ENCODE measurements around the gene TMEM234. TPM values are rescaled to one million over a fixed set of nuclear protein-coding genes. Genes with fewer than 3 reads are reported as not detected.

Gene TMEM234
- total RNA-seq, 2 donors from 2014 or later: 35.1 to 35.5 TPM

GRCh38 chr1:32256473-32257226 is 34.5 kb upstream of the TMEM234 start:
- Histone ChIP-seq H3K27me3 (ENCODE audit: control insufficient read depth, insufficient read depth, low read length, poor library complexity, severe bottlenecking) (no peaks in the 10 kb centered on the region), H3K27ac (ENCODE audit: low read depth, low read length) (no peak overlapping the region), H3K4me1 (ENCODE audit: control insufficient read depth, insufficient read depth, low read length) (no peaks in the 10 kb centered on the region), H3K4me3 (ENCODE audit: low read length) (no peak overlapping the region), H3K9me3 (ENCODE audit: control insufficient read depth, low read length) (no peaks in the 10 kb centered on the region), H3K36me3 (ENCODE audit: control insufficient read depth, insufficient read depth, low read length) (no peaks in the 10 kb centered on the region), H3K9ac (ENCODE audit: extremely low read depth, low read length, poor library complexity, severe bottlenecking) (no peak overlapping the region)
- no peak for DNase-seq
- 86 to 92% methylated on average over 8 to 9 of the region's 9 CpGs for WGBS, 2 experiments (ENCODE audit: insufficient coverage in 1 of 2, insufficient read length in 1 of 2)
- H3K4me3 Mint-ChIP-seq: no peak overlapping the region
- no peak for TF ChIP-seq CTCF (conservative IDR thresholded peaks at IDR 0.05)
- no peaks in the 10 kb centered on the region for H3K9me3 Mint-ChIP-seq
- no peaks in the 10 kb centered on the region for H3K27me3 Mint-ChIP-seq (ENCODE audit: insufficient read depth)
- H3K4me1 Mint-ChIP-seq: no peaks in the 10 kb centered on the region
- H3K36me3 Mint-ChIP-seq (ENCODE audit: low read depth): no peaks in the 10 kb centered on the region
- H3K27ac Mint-ChIP-seq: no peak overlapping the region

GRCh38 chr1:32255072-32256071 is 33.2 kb upstream of the TMEM234 start:
- Mint-ChIP-seq H3K4me3 (no peak overlapping the region), H3K27ac (no peak overlapping the region), H3K36me3 (ENCODE audit: low read depth) (no peaks in the 10 kb centered on the region), H3K27me3 (ENCODE audit: insufficient read depth) (no peaks in the 10 kb centered on the region), H3K4me1 (no peaks in the 10 kb centered on the region), H3K9me3 (no peaks in the 10 kb centered on the region)
- H3K4me3 ChIP-seq (ENCODE audit: low read length): no peak overlapping the region
- H3K36me3 ChIP-seq (ENCODE audit: control insufficient read depth, insufficient read depth, low read length): no peaks in the 10 kb centered on the region
- no peak overlapping the region for H3K27ac ChIP-seq (ENCODE audit: low read depth, low read length)
- H3K9ac ChIP-seq (ENCODE audit: extremely low read depth, low read length, poor library complexity, severe bottlenecking): no peak overlapping the region
- H3K4me1 ChIP-seq (ENCODE audit: control insufficient read depth, insufficient read depth, low read length): no peaks in the 10 kb centered on the region
- TF ChIP-seq CTCF (conservative IDR thresholded peaks at IDR 0.05): no peak
- no peaks in the 10 kb centered on the region for H3K9me3 ChIP-seq (ENCODE audit: control insufficient read depth, low read length)
- 96 to 97% methylated on average over 6 to 10 of the region's 10 CpGs for WGBS, 2 experiments (ENCODE audit: insufficient coverage in 1 of 2, insufficient read length in 1 of 2)
- no peak for DNase-seq
- H3K27me3 ChIP-seq (ENCODE audit: control insufficient read depth, insufficient read depth, low read length, poor library complexity, severe bottlenecking): no peaks in the 10 kb centered on the region

- H3K9ac ChIP-seq (ENCODE audit: extremely low read depth, low read length, poor library complexity, severe bottlenecking): no peak within 1 kb of the TSS
Measured at GRCh38 chr1:32250893-32251716, 29.0 kb upstream of the TMEM234 start, which contains the start of gene LCK. Gene LCK (plus strand): TSS chr1:32251265. CDS start chr1:32274330, 23,065 bp downstream.

More at GRCh38 chr1:32250893-32251716, 29.0 kb upstream of the TMEM234 start, which contains the start of gene LCK:
- Histone ChIP-seq H3K4me3 (ENCODE audit: low read length) (no peak within 1 kb of the TSS), H3K27ac (ENCODE audit: low read depth, low read length) (no peak within 1 kb of the TSS), H3K4me1 (ENCODE audit: control insufficient read depth, insufficient read depth, low read length) (no peaks in the 10 kb centered on the region), H3K36me3 (ENCODE audit: control insufficient read depth, insufficient read depth, low read length) (no peaks in the 10 kb centered on the region), H3K9me3 (ENCODE audit: control insufficient read depth, low read length) (no peaks in the 10 kb centered on the region), H3K27me3 (ENCODE audit: control insufficient read depth, insufficient read depth, low read length, poor library complexity, severe bottlenecking) (no peaks in the 10 kb centered on the region)
- Mint-ChIP-seq H3K36me3 (ENCODE audit: low read depth) (no peaks in the 10 kb centered on the region), H3K4me3 (no peak within 1 kb of the TSS), H3K27me3 (ENCODE audit: insufficient read depth) (no peaks in the 10 kb centered on the region), H3K4me1 (peaks cover 3% of the 10 kb centered on the region), H3K27ac (no peak within 1 kb of the TSS), H3K9me3 (no peaks in the 10 kb centered on the region)
- 88 to 90% methylated on average over 15 to 25 of the region's 25 CpGs for WGBS, 2 experiments (ENCODE audit: insufficient coverage in 1 of 2, insufficient read length in 1 of 2)
- TF ChIP-seq CTCF (conservative IDR thresholded peaks at IDR 0.05): no peak
- DNase-seq: peak; percentile 58

Measured in endodermal cell (in vitro differentiated cells).